Breast epithelium (tissue), 3 donors: ENCODE results near the gene PKDCC.

Experiments
- CTCF ChIP-seq, 3 donors: fragments of 450-650 bp; IDR thresholded peaks; one replicate each; pipeline ENCODE4 v1.5.1; 2016 to 2017; ENCODE audit warnings: antibody characterized with exemption in 3 of 3, mild to moderate bottlenecking in 3 of 3, moderate library complexity in 3 of 3
- POLR2A ChIP-seq: fragments of 450-650 bp; IDR thresholded peaks from one replicate; pipeline ENCODE4 v1.6.1; 2016; ENCODE audit warnings: antibody characterized with exemption, mild to moderate bottlenecking, moderate library complexity
- POLR2AphosphoS5 ChIP-seq, 3 donors: sonication (generic); formaldehyde crosslinking; IDR thresholded peaks; one replicate each; pipeline ENCODE4 v1.6.1; 2017; ENCODE audit warnings: antibody characterized with exemption in 3 of 3

GRCh38 chr2:42008241-42008921 lies 39.4 kb upstream of the PKDCC start:
- TF ChIP-seq CTCF (IDR thresholded peaks at IDR 0.05) (no peak), POLR2A (no peak), POLR2AphosphoS5 (IDR thresholded peaks at IDR 0.05) (no peak)
